ENCODE results near the gene ALPK1.

Gene ALPK1

GRCh38 chr4:112257098-112257497 lies 40.1 kb upstream of the ALPK1 start:
- Histone ChIP-seq H4K8ac (ENCODE audit: low read depth, low read length) (no peak overlapping the region), H3K18ac (ENCODE audit: low read length) (no peak overlapping the region), H3K4me2 (ENCODE audit: insufficient read depth, low read length, poor library complexity, severe bottlenecking) (no peak overlapping the region), H3K4ac (ENCODE audit: low read length) (no peak overlapping the region), H3K79me1 (ENCODE audit: low read depth, low read length) (no peaks in the 10 kb centered on the region), H4K91ac (ENCODE audit: low read depth, low read length, poor library complexity) (no peak overlapping the region), H2BK15ac (ENCODE audit: low read length) (no peak overlapping the region), H2AK5ac (ENCODE audit: low read depth, low read length) (no peak overlapping the region), H3K9me3 (replicated peaks in 1 of 2; ENCODE audit: control insufficient read depth in 2 of 2, insufficient read depth in 1 of 2, low read depth in 1 of 2, low read length in 2 of 2) (no peaks in the 10 kb centered on the region), H2AFZ (ENCODE audit: low read length) (no peak overlapping the region), H3K14ac (ENCODE audit: low read length) (no peak overlapping the region), H3K23ac (ENCODE audit: low read depth, low read length, poor library complexity) (no peak overlapping the region), H3K36me3 (replicated peaks in 1 of 2; ENCODE audit: control insufficient read depth in 2 of 2, insufficient read depth in 2 of 2, low read length in 2 of 2) (peaks cover 2 to 56% of the 10 kb centered on the region in 2 donors), H3K27ac (replicated peaks; ENCODE audit: low read length) (no peak overlapping the region), H3K27me3 (ENCODE audit: control insufficient read depth in 3 of 3, insufficient read depth in 3 of 3, low read depth in 1 of 3, low read length in 3 of 3) (no peaks in the 10 kb centered on the region), H2BK5ac (ENCODE audit: low read length) (no peak overlapping the region), H3K4me1 (ENCODE audit: control insufficient read depth in 2 of 2, insufficient read depth in 1 of 2, low read depth in 1 of 2, low read length in 2 of 2) (no peaks in the 10 kb centered on the region), H3K9ac (ENCODE audit: low read depth, low read length, poor library complexity) (no peak overlapping the region), H2BK12ac (ENCODE audit: low read length) (no peak overlapping the region), H2BK120ac (ENCODE audit: low read depth, low read length) (no peak overlapping the region), H3K4me3 (ENCODE audit: low read length in 2 of 2) (no peak overlapping the region)
- WGBS, 2 donors (ENCODE audit: extremely low coverage in 2 of 2, insufficient read length in 2 of 2, insufficient replicate concordance in 1 of 2), result no CpG with 5 or more reads among the region's 2 CpGs
- no peak for DNase-seq (ENCODE audit: low spot score)

GRCh38 chr4:112266823-112267222 lies 30.3 kb upstream of the ALPK1 start:
- Histone ChIP-seq H3K4me3 (ENCODE audit: low read length in 2 of 2) (no peak overlapping the region), H3K36me3 (replicated peaks in 1 of 2; ENCODE audit: control insufficient read depth in 2 of 2, insufficient read depth in 2 of 2, low read length in 2 of 2) (peaks cover 1 to 81% of the 10 kb centered on the region in 2 donors), H2BK120ac (ENCODE audit: low read depth, low read length) (no peak overlapping the region), H3K9me3 (replicated peaks in 1 of 2; ENCODE audit: control insufficient read depth in 2 of 2, insufficient read depth in 1 of 2, low read depth in 1 of 2, low read length in 2 of 2) (no peaks in the 10 kb centered on the region), H3K18ac (ENCODE audit: low read length) (no peak overlapping the region), H2AFZ (ENCODE audit: low read length) (no peak overlapping the region), H3K14ac (ENCODE audit: low read length) (no peak overlapping the region), H4K8ac (ENCODE audit: low read depth, low read length) (no peak overlapping the region), H3K4me1 (ENCODE audit: control insufficient read depth in 2 of 2, insufficient read depth in 1 of 2, low read depth in 1 of 2, low read length in 2 of 2) (no peaks in the 10 kb centered on the region), H3K4ac (ENCODE audit: low read length) (no peak overlapping the region), H3K79me1 (ENCODE audit: low read depth, low read length) (no peaks in the 10 kb centered on the region), H3K23ac (ENCODE audit: low read depth, low read length, poor library complexity) (no peak overlapping the region), H3K27ac (replicated peaks; ENCODE audit: low read length) (no peak overlapping the region), H3K27me3 (ENCODE audit: control insufficient read depth in 3 of 3, insufficient read depth in 3 of 3, low read depth in 1 of 3, low read length in 3 of 3) (no peaks in the 10 kb centered on the region), H4K91ac (ENCODE audit: low read depth, low read length, poor library complexity) (no peak overlapping the region), H2BK5ac (ENCODE audit: low read length) (no peak overlapping the region), H2BK15ac (ENCODE audit: low read length) (no peak overlapping the region), H3K4me2 (ENCODE audit: insufficient read depth, low read length, poor library complexity, severe bottlenecking) (no peak overlapping the region), H2BK12ac (ENCODE audit: low read length) (no peak overlapping the region), H3K9ac (ENCODE audit: low read depth, low read length, poor library complexity) (no peak overlapping the region), H2AK5ac (ENCODE audit: low read depth, low read length) (no peak overlapping the region)
- DNase-seq (ENCODE audit: low spot score), result no peak
- WGBS, 2 donors (ENCODE audit: extremely low coverage in 2 of 2, insufficient read length in 2 of 2, insufficient replicate concordance in 1 of 2), result no CpG with 5 or more reads among the region's 2 CpGs

- Histone ChIP-seq H3K9me3 (replicated peaks in 1 of 2; ENCODE audit: control insufficient read depth in 2 of 2, insufficient read depth in 1 of 2, low read depth in 1 of 2, low read length in 2 of 2) (peaks cover 0 to 11% of the 10 kb centered on the region in 2 donors), H2BK12ac (ENCODE audit: low read length) (no peak overlapping the region), H3K18ac (ENCODE audit: low read length) (no peak overlapping the region), H2BK120ac (ENCODE audit: low read depth, low read length) (no peak overlapping the region), H3K4me1 (ENCODE audit: control insufficient read depth in 2 of 2, insufficient read depth in 1 of 2, low read depth in 1 of 2, low read length in 2 of 2) (no peaks in the 10 kb centered on the region), H3K4ac (ENCODE audit: low read length) (no peak overlapping the region), H3K36me3 (replicated peaks in 1 of 2; ENCODE audit: control insufficient read depth in 2 of 2, insufficient read depth in 2 of 2, low read length in 2 of 2) (peaks cover 0 to 60% of the 10 kb centered on the region in 2 donors), H3K27me3 (ENCODE audit: control insufficient read depth in 3 of 3, insufficient read depth in 3 of 3, low read depth in 1 of 3, low read length in 3 of 3) (no peaks in the 10 kb centered on the region), H3K9ac (ENCODE audit: low read depth, low read length, poor library complexity) (no peak overlapping the region), H4K91ac (ENCODE audit: low read depth, low read length, poor library complexity) (no peak overlapping the region), H3K27ac (replicated peaks; ENCODE audit: low read length) (no peak overlapping the region), H4K8ac (ENCODE audit: low read depth, low read length) (no peak overlapping the region), H2AFZ (ENCODE audit: low read length) (no peak overlapping the region), H2BK5ac (ENCODE audit: low read length) (no peak overlapping the region), H3K79me1 (ENCODE audit: low read depth, low read length) (no peaks in the 10 kb centered on the region), H3K23ac (ENCODE audit: low read depth, low read length, poor library complexity) (no peak overlapping the region), H2BK15ac (ENCODE audit: low read length) (no peak overlapping the region), H3K14ac (ENCODE audit: low read length) (no peak overlapping the region), H2AK5ac (ENCODE audit: low read depth, low read length) (no peak overlapping the region), H3K4me2 (ENCODE audit: insufficient read depth, low read length, poor library complexity, severe bottlenecking) (no peak overlapping the region), H3K4me3 (ENCODE audit: low read length in 2 of 2) (no peak overlapping the region)
- no peak for DNase-seq (ENCODE audit: low spot score)
- WGBS, 2 donors (ENCODE audit: extremely low coverage in 2 of 2, insufficient read length in 2 of 2, insufficient replicate concordance in 1 of 2), result no CpG with 5 or more reads among the region's 1 CpG
These were observed 27.1 kb upstream of the ALPK1 start for GRCh38 chr4:112270051-112270450.

- DNase-seq (ENCODE audit: low spot score), result no peak
- peaks cover 0 to 52% of the 10 kb centered on the region in 2 donors for H3K36me3 ChIP-seq (replicated peaks in 1 of 2; ENCODE audit: control insufficient read depth in 2 of 2, insufficient read depth in 2 of 2, low read length in 2 of 2)
- H3K4me3 ChIP-seq (ENCODE audit: low read length in 2 of 2), result no peak overlapping the region
- H3K23ac ChIP-seq (ENCODE audit: low read depth, low read length, poor library complexity), result no peak overlapping the region
- no peak overlapping the region for H2AFZ ChIP-seq (ENCODE audit: low read length)
- no peaks in the 10 kb centered on the region for H3K4me1 ChIP-seq (ENCODE audit: control insufficient read depth in 2 of 2, insufficient read depth in 1 of 2, low read depth in 1 of 2, low read length in 2 of 2)
- no CpG with 5 or more reads among the region's 8 CpGs for WGBS, 2 donors (ENCODE audit: extremely low coverage in 2 of 2, insufficient read length in 2 of 2, insufficient replicate concordance in 1 of 2)
- no peak overlapping the region for H3K18ac ChIP-seq (ENCODE audit: low read length)
- H4K91ac ChIP-seq (ENCODE audit: low read depth, low read length, poor library complexity), result no peak overlapping the region
- H2BK5ac ChIP-seq (ENCODE audit: low read length), result no peak overlapping the region
- no peak overlapping the region for H2BK12ac ChIP-seq (ENCODE audit: low read length)
- no peak overlapping the region for H2BK120ac ChIP-seq (ENCODE audit: low read depth, low read length)
- H3K4ac ChIP-seq (ENCODE audit: low read length), result no peak overlapping the region
- no peak overlapping the region for H3K9ac ChIP-seq (ENCODE audit: low read depth, low read length, poor library complexity)
- no peak overlapping the region for H3K27ac ChIP-seq (replicated peaks; ENCODE audit: low read length)
- no peak overlapping the region for H2BK15ac ChIP-seq (ENCODE audit: low read length)
- no peaks in the 10 kb centered on the region for H3K27me3 ChIP-seq (ENCODE audit: control insufficient read depth in 3 of 3, insufficient read depth in 3 of 3, low read depth in 1 of 3, low read length in 3 of 3)
- no peak overlapping the region for H3K4me2 ChIP-seq (ENCODE audit: insufficient read depth, low read length, poor library complexity, severe bottlenecking)
- peaks cover 0 to 11% of the 10 kb centered on the region in 2 donors for H3K9me3 ChIP-seq (replicated peaks in 1 of 2; ENCODE audit: control insufficient read depth in 2 of 2, insufficient read depth in 1 of 2, low read depth in 1 of 2, low read length in 2 of 2)
- no peak overlapping the region for H4K8ac ChIP-seq (ENCODE audit: low read depth, low read length)
- no peak overlapping the region for H2AK5ac ChIP-seq (ENCODE audit: low read depth, low read length)
- H3K79me1 ChIP-seq (ENCODE audit: low read depth, low read length), result no peaks in the 10 kb centered on the region
- H3K14ac ChIP-seq (ENCODE audit: low read length), result no peak overlapping the region
These were observed 26.3 kb upstream of the ALPK1 start for GRCh38 chr4:112270640-112271421.
